ENCODE data around the gene ATP5IF1. TPM values are rescaled to one million over a fixed set of nuclear protein-coding genes. Genes with fewer than 3 reads are reported as not detected.

ATP5IF1 gene
- total RNA-seq, 1 experiment from 2014 or later: 169 TPM

GRCh38 chr1:28241638-28242241 is 5.8 kb downstream of the ATP5IF1 start:
- H2AFZ ChIP-seq (ENCODE audit: low read depth, low read length, poor library complexity, severe bottlenecking): no peak overlapping the region
- no peak overlapping the region for H3K4me3 ChIP-seq (replicated peaks in 1 of 2; ENCODE audit: low read depth in 1 of 2, low read length in 2 of 2)
- peaks cover 5 to 8% of the 10 kb centered on the region in 2 experiments for H3K4me1 ChIP-seq (ENCODE audit: control insufficient read depth in 1 of 2, insufficient read depth in 2 of 2, low read length in 2 of 2)
- no peak overlapping the region for H3K9ac ChIP-seq (ENCODE audit: low read length)
- H3K79me2 ChIP-seq (ENCODE audit: insufficient read depth, low read length): peaks cover 14% of the 10 kb centered on the region
- POLR2A ChIA-PET: no interaction called here
- TF ChIP-seq CBX3 (IDR thresholded peaks at IDR 0.05; ENCODE audit: low read depth) (no peak), ZFX (IDR thresholded peaks at IDR 0.05) (no peak), CTCF (IDR thresholded peaks at IDR 0.05 in 2 of 3, conservative IDR thresholded peaks at IDR 0.05 in 1 of 3; ENCODE audit: borderline replicate concordance in 1 of 3, insufficient read depth in 1 of 3, low read depth in 2 of 3, low read length in 2 of 3) (no peak), EGR1 (IDR thresholded peaks at IDR 0.05; ENCODE audit: low read depth) (no peak), ZBTB33 (IDR thresholded peaks at IDR 0.05; ENCODE audit: extremely low read depth, insufficient replicate concordance, low read length) (no peak), TCF7L2 (IDR thresholded peaks at IDR 0.05; ENCODE audit: borderline replicate concordance, extremely low read depth, insufficient read depth, insufficient read length) (no peak), POLR2A (IDR thresholded peaks at IDR 0.05; ENCODE audit: borderline replicate concordance, extremely low read depth, insufficient read depth, insufficient read length) (no peak), MAX (IDR thresholded peaks at IDR 0.05) (no peak), EZH2phosphoT487 (IDR thresholded peaks at IDR 0.05; ENCODE audit: borderline replicate concordance) (no peak), SIN3A (IDR thresholded peaks at IDR 0.05; ENCODE audit: low read depth) (no peak), CEBPB (IDR thresholded peaks at IDR 0.05; ENCODE audit: low read depth) (no peak)
- DNase-seq (ENCODE audit: low read depth, low spot score): no peak
- CTCF ChIA-PET: no interaction called here
- no TSS peak for BruUV-seq (replicated peaks)
- no peak overlapping the region for H3K27ac ChIP-seq (ENCODE audit: low read depth, low read length)
- no peaks in the 10 kb centered on the region for H3K27me3 ChIP-seq (ENCODE audit: insufficient read depth, low read length)
- H3K36me3 ChIP-seq (ENCODE audit: control insufficient read depth in 1 of 2, insufficient read depth in 2 of 2, low read length in 2 of 2): peaks cover 3 to 8% of the 10 kb centered on the region in 2 experiments; a peak in 1 of 4 replicates
- no peak for ATAC-seq
- intact Hi-C loops (cut with micrococcal nuclease): no loop called here
- RAD21 ChIA-PET (ENCODE audit: low non-redundant PET in 1 of 2, low total read pairs in 2 of 2, uncharacterized antibody in 2 of 2, unreplicated experiment in 2 of 2): no interaction called here
- no peaks in the 10 kb centered on the region for H3K9me2 ChIP-seq (ENCODE audit: insufficient read depth)
- H3K4me2 ChIP-seq (ENCODE audit: low read length): no peak overlapping the region
- H4K20me1 ChIP-seq (ENCODE audit: insufficient read depth): no peaks in the 10 kb centered on the region
- no peaks in the 10 kb centered on the region for H3K9me3 ChIP-seq (ENCODE audit: control insufficient read depth in 1 of 2, insufficient read depth in 1 of 2, low read depth in 1 of 2, low read length in 2 of 2)
